ENCODE measurements around the gene DMRTB1. TPM values are rescaled to one million over a fixed set of nuclear protein-coding genes. Genes with fewer than 3 reads are reported as not detected.

The DMRTB1 gene
- total RNA-seq, 2 donors from 2014 or later, result not detected

- Histone ChIP-seq H3K4me1 (no peaks in the 10 kb centered on the region), H3K27ac (no peak overlapping the region), H3K27me3 (no peaks in the 10 kb centered on the region), H3K36me3 (no peaks in the 10 kb centered on the region), H3K9me3 (no peaks in the 10 kb centered on the region), H3K4me3 (no peak overlapping the region)
- no peak for TF ChIP-seq CTCF (IDR thresholded peaks at IDR 0.05)
- DNase-seq (ENCODE audit: low spot score), result no peak
Measured at GRCh38 chr1:53481456-53481855, 22.3 kb downstream of the DMRTB1 start.

GRCh38 chr1:53482441-53483153 is 23.4 kb downstream of the DMRTB1 start:
- TF ChIP-seq CTCF (IDR thresholded peaks at IDR 0.05), result no peak
- no peak overlapping the region for H3K27ac ChIP-seq
- DNase-seq (ENCODE audit: low spot score), result no peak
- no peak overlapping the region for H3K4me3 ChIP-seq
- H3K9me3 ChIP-seq, result no peaks in the 10 kb centered on the region
- no peaks in the 10 kb centered on the region for H3K36me3 ChIP-seq
- no peaks in the 10 kb centered on the region for H3K27me3 ChIP-seq
- H3K4me1 ChIP-seq, result no peaks in the 10 kb centered on the region

- no peak for TF ChIP-seq CTCF (IDR thresholded peaks at IDR 0.05)
- H3K36me3 ChIP-seq, result no peaks in the 10 kb centered on the region
- no peak overlapping the region for H3K4me3 ChIP-seq
- no peak overlapping the region for H3K27ac ChIP-seq
- no peaks in the 10 kb centered on the region for H3K27me3 ChIP-seq
- no peaks in the 10 kb centered on the region for H3K4me1 ChIP-seq
- H3K9me3 ChIP-seq, result no peaks in the 10 kb centered on the region
- DNase-seq (ENCODE audit: low spot score), result no peak
Measured at GRCh38 chr1:53483170-53483569, 24.0 kb downstream of the DMRTB1 start.

GRCh38 chr1:53483656-53484055 is 24.5 kb downstream of the DMRTB1 start:
- H3K36me3 ChIP-seq, result no peaks in the 10 kb centered on the region
- no peaks in the 10 kb centered on the region for H3K9me3 ChIP-seq
- no peaks in the 10 kb centered on the region for H3K4me1 ChIP-seq
- no peaks in the 10 kb centered on the region for H3K27me3 ChIP-seq
- no peak overlapping the region for H3K4me3 ChIP-seq
- H3K27ac ChIP-seq, result no peak overlapping the region
- no peak for DNase-seq (ENCODE audit: low spot score)
- no peak for TF ChIP-seq CTCF (IDR thresholded peaks at IDR 0.05)

GRCh38 chr1:53484705-53485477 is 25.7 kb downstream of the DMRTB1 start:
- DNase-seq (ENCODE audit: low spot score), result no peak
- H3K9me3 ChIP-seq, result peaks cover 0 to 8% of the 10 kb centered on the region in 2 donors
- no peaks in the 10 kb centered on the region for H3K27me3 ChIP-seq
- H3K36me3 ChIP-seq, result no peaks in the 10 kb centered on the region
- H3K27ac ChIP-seq, result no peak overlapping the region
- no peak for TF ChIP-seq CTCF (IDR thresholded peaks at IDR 0.05)
- H3K4me1 ChIP-seq, result no peaks in the 10 kb centered on the region
- H3K4me3 ChIP-seq, result no peak overlapping the region

Data from right atrium auricular region (tissue), 2 donors.